IMR-90 (cell line): Measurements from ENCODE around the gene MAP1LC3B. TPM values are rescaled to one million over a fixed set of nuclear protein-coding genes. Genes with fewer than 3 reads are reported as not detected.

Source experiments
- ATAC-seq: fragments of 200-7000 bp; cut with Tn5 transposase; 2 replicates; pipeline ENCODE4 v1.9.1; 2020; ENCODE audit warnings: low read depth, mild to moderate bottlenecking, moderate library complexity
- BruUV-seq: library from RNA; stranded (reverse); fragments of 400-500 nt; replicated peaks from 2 replicates; lab custom pipeline; 2021; lab: Mats Ljungman, UMichigan
- CTCF ChIA-PET: fragments of 300-600 bp; formaldehyde crosslinking; extraction: SDS; loops from one replicate; lab custom pipeline; 2021; ENCODE audit warnings: antibody characterized with exemption; lab: Yijun Ruan, JAX
- POLR2A ChIA-PET: fragments of 300-600 bp; sonication (Branson Sonifier 250); formaldehyde crosslinking; loops from one replicate; lab custom pipeline; 2022; ENCODE audit warnings: antibody characterized with exemption; ENCODE audit not compliant: unreplicated experiment; lab: Charles Lee
- DNase-seq: peaks from one replicate; pipeline ENCODE4 v3.0.0; 2013
- H2AFZ ChIP-seq: replicated peaks from 2 replicates; pipeline ENCODE3; 2013; ENCODE audit warnings: low read length, mild to moderate bottlenecking; ENCODE audit not compliant: poor library complexity
- H2AK5ac ChIP-seq: 2 replicates; pipeline ENCODE4 v1.6.1; 2013; ENCODE audit warnings: low read depth, low read length, inconsistent platforms
- H2AK9ac ChIP-seq: replicated peaks from 2 replicates; pipeline ENCODE3; 2013; ENCODE audit warnings: mild to moderate bottlenecking, low read depth, low read length, moderate library complexity; ENCODE audit not compliant: poor library complexity
- H2BK120ac ChIP-seq: 2 replicates; pipeline ENCODE4 v1.6.1; 2013; ENCODE audit warnings: low read depth, low read length, inconsistent platforms
- H2BK15ac ChIP-seq: 3 replicates; pipeline ENCODE4 v1.6.1; 2013; ENCODE audit warnings: low read depth, low read length, inconsistent platforms
- H2BK20ac ChIP-seq: 2 replicates; pipeline ENCODE4 v1.6.1; 2013; ENCODE audit warnings: low read depth, mild to moderate bottlenecking, inconsistent platforms, low read length, moderate library complexity
- H2BK5ac ChIP-seq: 2 replicates; pipeline ENCODE4 v1.6.1; 2013; ENCODE audit warnings: mild to moderate bottlenecking, low read depth, low read length, inconsistent platforms; ENCODE audit not compliant: poor library complexity, severe bottlenecking
- H3K14ac ChIP-seq: replicated peaks from 2 replicates; pipeline ENCODE4 v1.6.1; 2013; ENCODE audit warnings: low read depth, low read length, inconsistent platforms
- H3K18ac ChIP-seq: 2 replicates; pipeline ENCODE4 v1.6.1; 2013; ENCODE audit warnings: low read depth, low read length, control low read depth
- H3K23ac ChIP-seq: 2 replicates; pipeline ENCODE4 v1.6.1; 2013; ENCODE audit warnings: low read depth, low read length, inconsistent platforms
- H3K27ac ChIP-seq: 2 replicates; pipeline ENCODE4 v1.5.1; 2013; ENCODE audit warnings: mild to moderate bottlenecking, control low read depth, low read length; ENCODE audit not compliant: insufficient read depth
- H3K27me3 ChIP-seq: 2 replicates; pipeline ENCODE4 v1.6.1; 2013; ENCODE audit warnings: low read length; ENCODE audit not compliant: control insufficient read depth, insufficient read depth
- H3K36me3 ChIP-seq: 2 replicates; pipeline ENCODE4 v1.6.1; 2013; ENCODE audit warnings: low read length, mixed read lengths; ENCODE audit not compliant: control insufficient read depth, insufficient read depth
- H3K4ac ChIP-seq: 2 replicates; pipeline ENCODE4 v1.6.1; 2013; ENCODE audit warnings: low read depth, low read length, inconsistent platforms
- H3K4me1 ChIP-seq: 2 replicates; pipeline ENCODE4 v1.6.1; 2013; ENCODE audit warnings: low read length, mixed read lengths; ENCODE audit not compliant: control insufficient read depth, insufficient read depth
- H3K4me2 ChIP-seq: 2 replicates; pipeline ENCODE4 v1.6.1; 2013; ENCODE audit warnings: low read depth, mild to moderate bottlenecking, control low read depth, low read length, moderate library complexity
- H3K4me3 ChIP-seq: 2 replicates; pipeline ENCODE4 v1.5.1; 2013; ENCODE audit warnings: low read depth, mild to moderate bottlenecking, control low read depth, low read length, moderate library complexity; ENCODE audit not compliant: insufficient read depth
- H3K56ac ChIP-seq: 2 replicates; pipeline ENCODE4 v1.6.1; 2013; ENCODE audit warnings: low read length, inconsistent platforms; ENCODE audit not compliant: insufficient read depth; ENCODE audit errors: extremely low read depth
- H3K79me1 ChIP-seq, 2 experiments: 2 replicates each; pipeline ENCODE4 v1.6.1; 2013; ENCODE audit warnings: low read length in 2 of 2, inconsistent platforms in 1 of 2, low read depth in 1 of 2
- H3K9ac ChIP-seq: 2 replicates; pipeline ENCODE4 v1.6.1; 2013; ENCODE audit warnings: low read depth, low read length, control low read depth
- H3K9me1 ChIP-seq: 2 replicates; pipeline ENCODE4 v1.6.1; 2013; ENCODE audit warnings: low read length, inconsistent platforms; ENCODE audit not compliant: insufficient read depth
- H3K9me3 ChIP-seq: 2 replicates; pipeline ENCODE4 v1.6.1; 2013; ENCODE audit warnings: low read length; ENCODE audit not compliant: control insufficient read depth, insufficient read depth
- H4K20me1 ChIP-seq: 2 replicates; pipeline ENCODE4 v1.6.1; 2013; ENCODE audit warnings: low read length, inconsistent platforms; ENCODE audit not compliant: insufficient read depth
- H4K5ac ChIP-seq: 2 replicates; pipeline ENCODE4 v1.6.1; 2013; ENCODE audit warnings: mild to moderate bottlenecking, low read depth, low read length, control low read depth
- H4K8ac ChIP-seq, 2 experiments: 2 replicates each; pipeline ENCODE4 v1.6.1; 2013; ENCODE audit warnings: low read depth in 2 of 2, low read length in 2 of 2, control low read depth in 1 of 2, inconsistent platforms in 1 of 2
- H4K91ac ChIP-seq: 2 replicates; pipeline ENCODE4 v1.6.1; 2013; ENCODE audit warnings: low read depth, low read length, inconsistent platforms; ENCODE audit not compliant: insufficient read depth
- BHLHE40 ChIP-seq: fragments of 150-350 bp; IDR thresholded peaks from 2 replicates; pipeline ENCODE4 v1.6.1; 2016; ENCODE audit warnings: mild to moderate bottlenecking, low read depth, low read length
- CEBPB ChIP-seq: IDR thresholded peaks from 2 replicates; pipeline ENCODE4 v1.6.1; 2012; ENCODE audit warnings: low read depth, low read length, improper control_type of control experiment
- CHD1 ChIP-seq: IDR thresholded peaks from 2 replicates; pipeline ENCODE4 v1.6.1; 2012; ENCODE audit warnings: low read depth, low read length, improper control_type of control experiment
- CTCF ChIP-seq: conservative IDR thresholded peaks from 2 replicates; pipeline ENCODE4 v1.5.1; 2012; ENCODE audit warnings: mild to moderate bottlenecking, low read depth, low read length, improper control_type of control experiment
- ELK1 ChIP-seq: fragments of 150-350 bp; IDR thresholded peaks from 2 replicates; pipeline ENCODE4 v1.6.1; 2016; ENCODE audit warnings: low read depth, mild to moderate bottlenecking, low read length, moderate library complexity, borderline replicate concordance
- FOS ChIP-seq: fragments of 150-350 bp; IDR thresholded peaks from 2 replicates; pipeline ENCODE4 v1.6.1; 2016; ENCODE audit warnings: low read depth, low read length
- MAFK ChIP-seq: IDR thresholded peaks from 2 replicates; pipeline ENCODE4 v1.6.1; 2012; ENCODE audit warnings: low read depth, low read length, improper control_type of control experiment
- MAZ ChIP-seq: IDR thresholded peaks from 2 replicates; pipeline ENCODE4 v1.6.1; 2012; ENCODE audit warnings: low read depth, mild to moderate bottlenecking, low read length, improper control_type of control experiment, moderate library complexity, borderline replicate concordance
- MXI1 ChIP-seq: IDR thresholded peaks from 2 replicates; pipeline ENCODE4 v1.6.1; 2012; ENCODE audit warnings: low read depth, mild to moderate bottlenecking, low read length, moderate library complexity, borderline replicate concordance
- NFE2L2 ChIP-seq: fragments of 150-350 bp; IDR thresholded peaks from 2 replicates; pipeline ENCODE4 v1.6.1; 2016; ENCODE audit warnings: low read depth, mild to moderate bottlenecking, low read length
- POLR2A ChIP-seq: IDR thresholded peaks from 2 replicates; pipeline ENCODE4 v1.6.1; 2012; ENCODE audit warnings: mild to moderate bottlenecking, low read depth, low read length
- RAD21 ChIP-seq: IDR thresholded peaks from 2 replicates; pipeline ENCODE4 v1.6.1; 2012; ENCODE audit warnings: low read length, improper control_type of control experiment
- RCOR1 ChIP-seq: IDR thresholded peaks from 2 replicates; pipeline ENCODE4 v1.6.1; 2012; ENCODE audit warnings: mild to moderate bottlenecking, low read length, improper control_type of control experiment; ENCODE audit not compliant: insufficient replicate concordance
- RFX5 ChIP-seq: IDR thresholded peaks from 2 replicates; pipeline ENCODE4 v1.8.0; 2012; ENCODE audit warnings: low read depth, mild to moderate bottlenecking, low read length, moderate library complexity
- SMC3 ChIP-seq: fragments of 150-350 bp; IDR thresholded peaks from 2 replicates; pipeline ENCODE4 v1.6.1; 2016; ENCODE audit warnings: low read depth, mild to moderate bottlenecking, antibody characterized with exemption, low read length, moderate library complexity
- USF2 ChIP-seq: fragments of 150-350 bp; IDR thresholded peaks from 2 replicates; pipeline ENCODE4 v1.6.1; 2017; ENCODE audit warnings: mild to moderate bottlenecking, antibody characterized with exemption, low read length, low read depth
- WGBS, 2 experiments: methylation state at CpG; one replicate each; pipeline versions ENCODE4 v1.1.5 to v1.1.7; 2013; ENCODE audit warnings: missing lambda C conversion rate in 2 of 2; ENCODE audit not compliant: insufficient read length in 1 of 2; ENCODE audit errors: extremely low coverage in 2 of 2; 5-methylcytosine and 5-hydroxymethylcytosine counted together
- dilution Hi-C: fragments of 300-500 bp; cut with HindIII; formaldehyde crosslinking; loops from one replicate; pipeline ENCODE4 v1.14.3; 2018; ENCODE audit warnings: low sequenced_read_pairs; ENCODE audit not compliant: unreplicated experiment
- in situ Hi-C: fragments of 300-500 bp; cut with MboI; formaldehyde crosslinking; loops from 3 replicates; pipeline ENCODE4 v1.14.3; 2019; ENCODE audit warnings: low sequenced_read_pairs, inconsistent platforms, mixed read lengths
- intact Hi-C: fragments of 100-400 bp; cut with micrococcal nuclease; formaldehyde crosslinking; loops from 2 replicates; pipeline ENCODE4 v1.10.0; 2022
- polyA plus RNA-seq, 3 experiments: library from polyadenylated mRNA; depleted of rRNA; stranded (reverse); fragments of >200 nt; gene quantifications; 2 replicates each; pipeline ENCODE4 v1.2.3, GENCODE V29; 2012; ENCODE audit warnings: low replicate concordance in 1 of 3
- total RNA-seq: library from RNA; depleted of rRNA; stranded (reverse); fragments of >200 nt; gene quantifications from 2 replicates; pipeline ENCODE4 v1.2.3, GENCODE V29; 2012

The MAP1LC3B gene
- total and polyA plus RNA-seq, 2 of the 4 experiments (the other 2 are of a cell fraction): 23.5 to 57.7 TPM

GRCh38 chr16:87372305-87372704, 19.8 kb upstream of the MAP1LC3B start:
- Histone ChIP-seq H4K5ac (no peak overlapping the region), H3K4me3 (no peak overlapping the region), H2BK120ac (no peak overlapping the region), H3K56ac (no peak overlapping the region), H2BK15ac (no peak overlapping the region), H4K20me1 (peaks cover 76% of the 10 kb centered on the region), H2BK20ac (no peak overlapping the region), H2BK5ac (no peak overlapping the region), H3K27me3 (no peaks in the 10 kb centered on the region), H2AK5ac (no peak overlapping the region), H3K14ac (no peak overlapping the region), H4K8ac (no peak overlapping the region), H3K4me1 (peaks cover 7% of the 10 kb centered on the region), H3K23ac (no peak overlapping the region), H3K9me3 (no peaks in the 10 kb centered on the region), H4K91ac (no peak overlapping the region), H3K36me3 (peaks cover under 1% of the 10 kb centered on the region; the same call in 1 of the 2 replicates), H3K18ac (no peak overlapping the region), H3K9me1 (peaks cover 20% of the 10 kb centered on the region), H2AFZ (no peak overlapping the region), H3K4ac (no peak overlapping the region), H3K9ac (no peak overlapping the region), H2AK9ac (no peak overlapping the region), H3K4me2 (no peak overlapping the region), H3K79me1 (peaks cover 49 to 85% of the 10 kb centered on the region in 2 experiments), H3K27ac (no peak overlapping the region)
- BruUV-seq: no TSS peak
- no CpG with 5 or more reads among the region's 4 CpGs for WGBS, 2 experiments
- dilution Hi-C loops (no loop called here), in situ Hi-C loops (no loop called here), intact Hi-C loops (no loop called here)
- ChIA-PET POLR2A (no interaction called here), CTCF (interaction anchor here (0.6 kb wide), 1 partner anchor 160 kb away, joined by 3 read pairs; no protein-coding TSS in a partner anchor)
- TF ChIP-seq CTCF: no peak
- TF ChIP-seq ELK1: no peak
- no peak for TF ChIP-seq POLR2A
- no peak for TF ChIP-seq MXI1
- TF ChIP-seq USF2: no peak
- no peak for TF ChIP-seq NFE2L2
- TF ChIP-seq MAFK: no peak
- TF ChIP-seq CEBPB: no peak
- no peak for TF ChIP-seq RAD21
- TF ChIP-seq BHLHE40: no peak
- TF ChIP-seq MAZ: no peak
- TF ChIP-seq SMC3: no peak
- no peak for TF ChIP-seq CHD1
- TF ChIP-seq RFX5: no peak
- TF ChIP-seq FOS: no peak
- TF ChIP-seq RCOR1: no peak
- no peak for DNase-seq
- no peak for ATAC-seq
